Mammary microvascular endothelial cell (primary cell): ENCODE data around the gene ENKUR. TPM values are rescaled to one million over a fixed set of nuclear protein-coding genes. Genes with fewer than 3 reads are reported as not detected.

Source experiments
- total RNA-seq: library from RNA; depleted of rRNA; stranded (reverse); fragments of >200 nt; gene quantifications from 2 replicates; pipeline ENCODE4 v1.2.3, GENCODE V29; 2015

The ENKUR gene, protein sequence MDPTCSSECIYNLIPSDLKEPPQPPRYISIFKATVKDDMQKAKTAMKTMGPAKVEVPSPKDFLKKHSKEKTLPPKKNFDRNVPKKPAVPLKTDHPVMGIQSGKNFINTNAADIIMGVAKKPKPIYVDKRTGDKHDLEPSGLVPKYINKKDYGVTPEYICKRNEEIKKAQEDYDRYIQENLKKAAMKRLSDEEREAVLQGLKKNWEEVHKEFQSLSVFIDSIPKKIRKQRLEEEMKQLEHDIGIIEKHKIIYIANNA
- total RNA-seq: 0.39 and 0.47 TPM in 2 replicates

DNA sequence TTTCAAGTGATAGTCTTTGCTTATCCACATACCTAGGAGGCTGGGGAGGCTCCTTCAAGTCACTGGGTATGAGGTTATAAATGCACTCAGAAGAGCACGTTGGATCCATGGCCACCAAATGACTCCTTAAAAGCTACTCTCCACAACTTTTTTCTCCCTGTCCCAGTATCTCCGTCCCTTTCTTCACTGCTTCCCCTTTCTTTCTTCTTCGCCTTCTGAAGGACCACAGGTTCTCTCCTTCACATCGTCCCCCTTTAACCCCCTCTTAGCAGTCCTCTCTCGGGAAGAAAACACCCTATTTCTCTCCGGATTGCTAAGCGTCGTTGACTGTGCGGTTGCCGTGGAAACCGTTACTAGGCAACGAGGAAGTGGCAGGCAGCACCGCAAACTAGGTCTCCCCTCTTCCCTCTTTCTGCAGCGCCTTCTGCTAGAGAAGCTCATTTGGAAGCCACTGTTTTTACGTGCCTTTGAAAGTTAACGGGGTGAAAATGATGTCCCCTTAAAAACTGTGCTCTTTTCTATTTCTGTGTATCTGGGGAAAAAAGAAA lies at the start of gene ENKUR:
Gene ENKUR (minus strand): TSS at position 331 of the 548 bp plus-strand sequence. CDS start 222 bp downstream, at position 109.

DNA sequence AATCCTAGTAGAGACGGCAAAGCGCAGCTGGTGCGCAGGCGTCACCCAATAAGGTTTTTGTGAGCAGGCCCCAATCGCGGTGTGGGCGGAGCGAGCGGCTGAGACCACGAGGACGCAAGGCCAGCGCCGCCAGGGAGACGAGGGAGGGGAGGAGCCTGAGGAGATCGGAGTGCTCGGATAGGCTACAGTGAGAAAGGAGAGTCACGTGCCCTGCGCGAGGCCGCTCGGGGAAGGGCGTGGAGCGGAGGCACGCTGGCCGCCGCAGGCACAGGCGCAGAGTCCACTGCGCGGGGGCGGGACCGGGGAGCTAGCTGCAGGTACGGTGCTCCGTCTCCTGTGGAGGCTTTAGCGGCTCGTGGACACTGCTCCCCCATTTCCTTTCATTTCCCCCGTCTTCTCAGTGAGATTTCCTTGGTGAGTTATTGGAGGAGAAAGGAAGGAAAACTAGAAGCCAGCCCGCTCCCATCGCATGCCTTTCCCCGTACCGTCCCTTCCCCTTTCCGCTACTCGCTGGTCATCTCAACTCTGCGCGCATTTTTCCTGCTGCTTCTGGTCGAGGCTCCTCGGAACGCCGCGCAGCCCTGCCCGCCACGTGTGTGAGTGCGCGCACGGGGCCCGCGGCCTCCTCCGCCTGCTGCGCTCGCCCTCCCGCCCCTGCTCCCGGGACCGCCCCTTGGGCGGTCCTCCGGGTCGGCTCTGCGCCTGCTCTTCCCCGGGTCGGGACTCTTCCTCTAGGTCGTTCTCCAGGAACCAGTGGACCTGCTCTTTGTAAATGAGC lies 607 bp upstream of the ENKUR start, which contains the start of gene THNSL1:
Gene THNSL1 (plus strand): TSS at position 237 of the 778 bp plus-strand sequence. CDS start 6,612 bp downstream, outside the sequence.

DNA sequence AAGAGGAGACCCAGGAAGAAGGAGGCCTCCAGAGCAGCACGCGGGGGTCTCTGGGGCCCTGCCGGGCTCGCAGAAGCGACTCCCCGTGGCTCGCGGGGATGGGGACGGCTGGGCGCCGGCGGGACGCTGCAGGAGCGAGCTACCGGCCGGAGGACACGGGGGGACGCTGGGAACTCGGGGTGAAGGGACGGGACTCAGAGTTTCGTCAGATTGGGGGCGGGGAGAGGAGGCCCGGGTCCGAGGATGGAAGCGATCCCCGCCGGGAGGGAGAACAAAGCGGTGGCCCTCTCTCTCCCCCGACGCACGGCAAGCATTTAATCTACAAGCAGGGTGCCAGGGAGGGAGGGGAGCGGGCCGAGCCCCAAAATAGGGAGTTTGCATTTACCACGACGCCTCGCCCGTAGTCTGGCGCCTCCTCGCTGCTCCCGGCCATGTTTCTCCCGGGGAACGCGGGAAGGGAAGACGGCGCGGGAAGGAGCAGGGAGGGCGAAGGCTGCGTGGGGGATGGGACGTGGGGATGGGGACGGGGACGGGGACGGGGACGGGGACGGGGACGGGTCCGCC lies 63.7 kb downstream of the ENKUR start, which contains the start of gene PRTFDC1:
Gene PRTFDC1 (minus strand): TSS at position 464 of the 564 bp plus-strand sequence. CDS start 31 bp downstream, at position 433.

Other genes with a start within 250 kb of the ENKUR start
- 7.8 and 9.4 TPM in 2 replicates for gene PRTFDC1, start 63.6 kb downstream of the ENKUR start, total RNA-seq
- gene THNSL1, start 454 bp upstream of the ENKUR start, total RNA-seq: 1.3 and 2.9 TPM in 2 replicates
- gene GPR158, start 158.8 kb upstream of the ENKUR start, total RNA-seq: not detected in 2 replicates